ENCODE results near the gene POLR1G.
A peak's percentile ranks its signal among the peaks of the same experiment; 100 is the strongest.

The POLR1G gene

DNA sequence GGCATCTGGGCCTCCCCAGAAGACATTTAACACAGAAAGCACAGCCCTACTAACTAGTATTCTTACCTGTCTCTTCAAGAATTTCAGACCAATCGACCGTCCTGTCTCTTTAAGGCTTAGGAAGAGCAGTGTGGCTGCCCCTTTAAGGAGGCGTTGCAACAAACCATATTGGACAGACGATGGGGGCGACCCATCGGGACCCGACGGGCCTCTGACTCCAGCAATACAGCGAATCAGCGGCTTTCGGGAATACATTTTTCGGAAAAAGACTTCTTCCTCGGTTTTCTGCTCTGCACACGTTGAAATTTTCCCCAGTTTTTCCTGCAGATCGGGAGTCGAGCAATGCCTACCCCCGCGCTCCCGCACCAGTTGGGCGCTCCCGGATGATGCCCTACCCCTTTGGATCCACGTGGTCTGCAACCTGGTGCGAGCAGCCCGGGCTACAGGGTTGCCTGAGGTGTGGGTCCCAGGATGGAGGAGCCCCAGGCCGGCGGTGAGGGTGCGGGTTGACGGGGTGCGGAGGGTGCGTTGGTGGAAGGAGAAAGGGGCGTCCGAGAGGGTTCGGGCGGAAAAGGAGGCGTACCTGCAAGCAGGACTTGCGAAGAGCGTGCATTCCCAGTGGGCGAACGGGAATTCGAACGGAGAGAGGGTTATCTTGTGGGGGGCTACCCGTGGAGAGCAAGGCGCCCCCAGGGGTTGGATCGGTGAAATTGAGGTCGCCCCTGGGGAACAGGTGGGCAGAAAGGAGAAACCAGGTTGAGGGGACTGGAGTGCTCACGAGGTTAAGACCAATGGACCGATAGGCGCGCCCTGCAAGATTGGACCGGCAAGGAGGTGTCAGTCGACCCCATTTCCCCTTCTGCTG is at the start of gene POLR1G:
Gene POLR1G, plus strand, starts transcription at position 419 of the 865 bp plus-strand sequence. Its CDS starts 53 bp downstream, at position 472.
- peak; percentile 86 for DNase-seq

DNA sequence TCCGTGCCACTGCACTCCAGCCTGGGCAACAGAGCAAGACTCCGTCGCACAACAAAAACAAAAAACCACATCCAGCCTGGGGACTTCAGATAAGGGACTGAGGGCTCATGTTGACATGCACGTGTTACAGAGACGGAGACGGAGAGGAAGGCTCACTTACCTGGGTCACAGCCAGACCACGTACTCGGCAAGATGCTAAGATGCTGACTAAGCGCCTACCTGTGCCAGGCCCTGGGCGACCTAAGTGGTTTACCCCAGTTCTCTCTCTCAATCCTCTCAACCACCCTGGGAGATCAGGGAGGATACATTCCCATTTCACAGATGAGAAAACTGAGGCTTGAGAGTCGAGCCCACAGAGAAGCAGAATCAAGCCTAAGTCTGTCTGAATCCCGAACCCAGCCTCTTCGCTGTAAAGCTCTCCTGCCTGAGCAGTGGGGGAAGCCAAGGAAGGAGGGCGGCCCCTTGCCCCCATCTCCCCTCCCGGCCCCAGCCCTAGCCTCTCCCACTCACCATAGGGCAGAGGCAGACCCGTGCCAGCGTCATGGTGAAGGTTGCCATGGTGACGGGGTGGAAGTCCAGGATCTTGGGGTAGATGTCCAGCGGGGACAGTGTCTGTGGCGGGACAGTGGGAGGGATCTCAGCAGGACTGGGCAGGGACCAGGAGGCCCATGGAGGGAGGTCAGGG is 49.5 kb upstream of the POLR1G start:
- no peak for DNase-seq

DNA sequence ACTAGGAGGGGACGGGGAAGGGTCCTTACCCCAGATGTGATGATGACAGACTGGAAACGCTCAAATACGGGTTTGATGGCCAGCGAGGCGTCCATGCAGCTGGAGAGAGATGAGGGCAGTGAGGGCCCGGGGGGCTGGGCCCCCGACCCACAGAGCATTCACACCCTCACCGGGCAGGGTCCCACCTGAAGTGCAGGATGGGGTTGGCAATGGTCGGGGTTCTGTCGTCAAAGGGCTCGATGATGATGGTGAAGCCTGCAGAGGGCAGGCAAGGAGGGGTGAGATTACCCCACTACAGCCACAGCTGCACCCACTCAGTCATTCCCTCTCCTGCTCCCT is 49.0 kb upstream of the POLR1G start:
- DNase-seq, result no peak

GRCh38 chr19:45358213-45358792 is 48.1 kb upstream of the POLR1G start:
- no peak for DNase-seq

- no peak for DNase-seq
Measured at GRCh38 chr19:45361608-45362007, 44.8 kb upstream of the POLR1G start.

DNA sequence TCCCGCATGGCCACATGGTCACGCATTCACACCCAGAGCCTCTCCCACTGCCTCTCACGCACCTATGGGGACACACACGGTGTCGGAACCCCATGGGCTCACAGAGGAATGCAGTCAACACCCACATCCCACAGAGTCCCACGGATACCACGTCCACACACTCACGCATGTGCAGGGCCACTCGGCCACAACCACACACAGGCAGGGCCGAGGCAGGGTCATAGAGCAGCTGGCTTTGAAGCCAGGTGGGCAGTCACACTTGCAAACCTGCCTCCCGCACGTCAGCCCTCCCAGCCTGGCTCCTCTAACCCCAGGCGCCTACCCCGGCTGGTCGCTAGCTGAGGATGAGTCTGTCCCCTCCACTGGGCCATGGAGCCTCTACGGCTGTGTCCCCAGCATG is 44.2 kb upstream of the POLR1G start:
- no peak for DNase-seq

- no peak for DNase-seq
Measured at GRCh38 chr19:45363861-45364459, 42.5 kb upstream of the POLR1G start.

- DNase-seq, result no peak
Measured at GRCh38 chr19:45364696-45365095, 41.7 kb upstream of the POLR1G start.

- no peak for DNase-seq
Measured at GRCh38 chr19:45368127-45368526, 38.3 kb upstream of the POLR1G start.

GRCh38 chr19:45368737-45369340 is 37.6 kb upstream of the POLR1G start:
- no peak for DNase-seq

GRCh38 chr19:45370410-45371204 is 35.8 kb upstream of the POLR1G start, which contains the start of gene ERCC2:
TSS of gene ERCC2 (minus strand) at chr19:45370573. CDS start at chr19:45370540, 33 bp downstream.
- peak; percentile 84 for DNase-seq

DNA sequence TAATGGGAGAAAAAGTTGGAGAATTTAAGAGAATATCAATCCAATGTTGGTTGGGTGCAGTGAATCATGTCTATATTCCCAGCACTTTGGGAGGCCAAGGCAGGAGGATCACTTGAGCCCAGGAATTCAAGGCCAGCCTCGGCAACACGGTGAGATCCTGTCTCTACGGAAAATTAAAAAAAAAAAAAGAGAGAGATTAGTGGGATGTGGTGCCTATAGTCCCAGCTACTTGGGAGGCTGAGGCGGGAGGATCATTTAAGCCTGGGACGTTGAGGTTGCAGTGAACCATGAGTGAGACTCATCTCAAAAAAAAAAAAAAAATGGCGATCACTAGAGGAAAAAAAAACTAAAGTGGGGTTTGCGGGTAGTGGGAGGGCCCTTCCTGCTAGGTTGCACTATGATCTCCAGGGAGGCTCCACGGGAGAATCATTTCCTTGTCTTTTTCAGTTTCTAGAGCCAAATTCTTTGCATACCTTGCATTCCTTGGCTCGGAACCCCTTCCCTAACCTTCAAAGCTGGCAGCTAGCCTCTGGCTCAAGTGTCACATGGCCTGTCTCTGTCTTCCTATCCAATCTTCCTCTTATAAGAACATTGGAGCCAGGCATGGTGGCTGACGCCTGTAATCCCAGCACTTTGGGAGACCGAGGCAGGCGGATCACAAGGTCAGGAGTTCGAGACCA is 30.3 kb upstream of the POLR1G start:
- DNase-seq, result no peak

DNA sequence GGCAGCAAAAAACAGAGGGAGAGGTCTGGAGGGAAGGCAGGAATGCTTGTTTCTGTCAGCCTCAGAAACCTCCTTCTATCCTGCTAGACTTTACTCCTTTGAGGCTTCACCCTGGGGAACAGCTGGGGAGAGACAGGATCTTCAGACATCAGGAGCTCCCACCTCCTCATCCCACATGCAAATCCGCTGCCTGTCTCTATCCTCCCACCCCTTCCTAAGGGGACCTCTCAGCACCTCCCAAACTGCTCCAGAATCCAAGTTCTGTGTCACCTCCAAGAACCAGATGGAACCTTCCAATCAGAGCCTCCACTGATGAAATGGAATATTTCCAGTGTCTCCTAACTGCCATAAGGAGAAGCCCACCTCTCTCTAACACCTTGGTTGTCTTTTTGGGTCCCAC is 26.3 kb upstream of the POLR1G start:
- DNase-seq, result no peak

DNA sequence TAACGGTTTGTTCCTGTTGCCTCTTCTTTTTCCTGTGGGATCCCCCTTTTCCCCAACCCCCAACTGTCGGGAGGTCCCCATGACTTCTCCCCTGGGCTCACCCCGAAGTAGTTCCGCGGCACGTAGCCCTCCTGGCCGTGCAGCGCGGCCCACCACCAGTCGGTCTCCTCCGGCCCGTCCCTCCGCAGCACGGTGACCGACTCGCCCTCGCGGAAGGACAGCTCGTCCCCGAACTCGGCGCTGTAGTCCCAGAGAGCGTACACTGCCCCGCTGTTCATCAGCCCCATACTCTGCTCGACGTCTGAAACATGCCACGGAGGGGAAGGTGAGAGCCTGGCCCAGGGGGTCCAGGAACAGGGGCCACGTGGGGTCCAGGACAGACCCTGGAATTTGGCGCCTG is 24.0 kb upstream of the POLR1G start:
- DNase-seq, result no peak

- DNase-seq, result no peak
Measured at GRCh38 chr19:45385392-45386221, 20.8 kb upstream of the POLR1G start.

DNA sequence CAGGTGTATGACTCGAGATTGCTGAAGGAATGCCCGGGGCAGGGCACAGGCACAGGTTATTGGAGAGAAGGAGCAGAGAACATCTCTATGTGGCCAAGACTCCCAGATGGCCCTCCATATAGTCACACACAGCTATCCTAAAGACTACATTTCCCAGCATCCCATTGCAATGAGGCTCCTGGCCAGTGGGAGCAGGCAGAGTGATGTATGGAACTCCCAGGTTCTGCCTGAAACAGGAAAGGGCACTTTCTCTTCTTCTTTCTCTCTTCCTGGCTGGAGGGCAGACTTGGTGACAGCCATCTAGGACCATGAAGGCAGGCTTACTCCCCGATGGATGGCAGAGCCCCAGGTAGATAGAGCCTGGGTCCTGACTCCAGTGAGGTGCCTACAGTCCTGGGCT is 15.1 kb upstream of the POLR1G start:
- no peak for DNase-seq

DNA sequence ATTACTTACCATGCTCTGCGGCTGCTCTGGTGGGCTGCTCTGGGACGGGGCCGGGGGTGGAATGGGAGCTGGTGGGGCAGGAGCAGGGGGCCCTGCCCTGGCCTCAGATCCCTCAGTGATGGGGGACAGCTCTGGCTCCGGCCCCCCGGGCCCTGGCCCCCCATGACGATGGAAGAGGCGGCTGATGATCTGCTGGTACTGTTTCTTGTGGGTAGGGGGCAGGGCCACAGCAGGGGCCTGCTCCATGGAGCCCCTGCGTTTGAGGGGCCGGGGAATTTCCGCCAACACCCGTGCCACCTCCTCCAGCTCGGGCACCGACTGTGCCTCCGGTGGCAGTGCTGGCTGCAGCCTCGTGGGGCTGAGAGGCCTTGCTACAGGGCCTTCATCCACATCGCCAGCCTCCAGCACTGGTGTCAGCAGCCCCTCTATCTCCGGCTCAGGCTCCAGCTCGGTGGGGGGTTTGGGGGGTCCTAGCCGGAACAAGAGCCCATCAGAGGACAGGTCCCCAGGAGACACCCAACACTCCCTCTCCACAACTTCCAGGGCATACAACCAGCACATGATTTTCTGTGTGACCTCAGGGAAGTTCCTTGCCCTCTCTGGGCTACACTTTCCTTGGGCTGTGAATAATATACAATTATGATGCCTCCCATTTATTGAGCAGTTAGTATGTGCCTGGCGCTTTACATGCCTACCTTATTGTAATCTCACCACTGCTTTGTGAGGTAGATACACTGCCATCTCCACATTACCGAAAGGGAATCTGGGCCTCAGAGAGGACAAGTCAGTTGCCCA is 14.4 kb upstream of the POLR1G start:
- DNase-seq, result no peak

DNA sequence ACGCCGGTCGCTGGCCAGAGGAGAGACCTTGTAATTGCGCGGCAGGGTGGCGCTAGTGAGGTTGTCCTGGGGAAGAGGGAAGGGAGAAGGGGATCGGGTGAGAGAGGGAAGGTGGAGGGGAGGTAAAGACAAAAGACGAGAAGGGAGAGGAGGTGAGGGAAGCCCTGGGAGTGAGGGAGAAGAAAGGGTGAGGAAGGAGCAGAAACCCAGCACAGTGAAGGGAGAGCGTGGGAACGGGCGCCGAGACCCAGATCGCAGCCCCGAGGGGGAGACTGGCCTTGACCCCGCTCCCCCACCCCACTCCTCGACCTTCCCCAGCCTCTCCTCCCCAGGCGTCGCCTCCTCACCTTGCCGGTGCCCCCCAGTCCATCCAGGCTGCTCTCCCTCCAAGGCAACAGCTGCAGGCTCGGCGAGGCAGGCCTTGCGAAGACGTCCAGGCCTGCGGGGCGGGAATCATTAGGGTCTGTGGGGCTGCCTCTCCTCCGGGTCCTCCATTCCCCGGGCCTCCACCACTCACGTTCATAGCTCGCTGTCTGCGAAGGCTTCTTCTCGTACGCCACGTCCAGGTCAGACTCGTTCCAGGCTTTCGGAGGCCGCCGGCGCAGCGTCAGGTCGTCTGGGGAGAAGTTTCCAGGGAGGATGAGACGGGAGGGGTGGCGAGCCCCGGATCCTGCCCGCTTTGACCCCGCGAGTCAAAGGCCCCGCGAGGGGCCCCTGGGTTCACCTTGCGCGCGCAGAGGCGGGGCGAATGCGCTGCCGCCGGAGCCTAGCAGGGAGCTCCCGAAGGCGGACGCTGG is 10.4 kb upstream of the POLR1G start:
- DNase-seq, result no peak

DNA sequence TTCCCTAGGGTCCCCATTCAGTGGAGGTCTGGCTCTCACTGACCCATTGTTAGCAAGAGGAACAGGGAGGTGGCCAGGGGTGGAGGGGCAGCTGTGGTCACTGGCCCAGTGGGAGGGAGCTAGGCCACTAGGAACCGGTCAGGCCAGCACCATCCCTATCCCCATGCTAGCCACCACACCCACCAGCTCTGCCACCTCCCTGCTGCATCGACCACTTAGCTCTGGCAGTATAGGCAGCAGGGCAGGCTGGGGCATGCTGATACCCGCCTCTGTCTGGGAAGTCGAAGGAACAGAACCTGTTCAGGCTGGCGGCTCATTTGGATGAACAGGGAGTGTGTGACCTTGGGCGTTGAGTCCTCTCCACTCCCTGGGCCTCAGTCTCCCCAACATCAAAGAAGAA is 6.3 kb upstream of the POLR1G start:
- no peak for DNase-seq
